Stimulated activated CD4-positive, alpha-beta T cell treated with anti-CD3 and anti-CD28 coated beads, TNF-alpha, amount 100 ng/mL, for 1 hour (primary cell): ENCODE results near the gene MPO.

ENCODE experiments used
- DNase-seq, 3 donors: peaks; one replicate each; pipeline ENCODE4 v3.0.0-alpha.2; 2020; ENCODE audit warnings: low read depth in 3 of 3, low spot score in 1 of 3

MPO gene, protein sequence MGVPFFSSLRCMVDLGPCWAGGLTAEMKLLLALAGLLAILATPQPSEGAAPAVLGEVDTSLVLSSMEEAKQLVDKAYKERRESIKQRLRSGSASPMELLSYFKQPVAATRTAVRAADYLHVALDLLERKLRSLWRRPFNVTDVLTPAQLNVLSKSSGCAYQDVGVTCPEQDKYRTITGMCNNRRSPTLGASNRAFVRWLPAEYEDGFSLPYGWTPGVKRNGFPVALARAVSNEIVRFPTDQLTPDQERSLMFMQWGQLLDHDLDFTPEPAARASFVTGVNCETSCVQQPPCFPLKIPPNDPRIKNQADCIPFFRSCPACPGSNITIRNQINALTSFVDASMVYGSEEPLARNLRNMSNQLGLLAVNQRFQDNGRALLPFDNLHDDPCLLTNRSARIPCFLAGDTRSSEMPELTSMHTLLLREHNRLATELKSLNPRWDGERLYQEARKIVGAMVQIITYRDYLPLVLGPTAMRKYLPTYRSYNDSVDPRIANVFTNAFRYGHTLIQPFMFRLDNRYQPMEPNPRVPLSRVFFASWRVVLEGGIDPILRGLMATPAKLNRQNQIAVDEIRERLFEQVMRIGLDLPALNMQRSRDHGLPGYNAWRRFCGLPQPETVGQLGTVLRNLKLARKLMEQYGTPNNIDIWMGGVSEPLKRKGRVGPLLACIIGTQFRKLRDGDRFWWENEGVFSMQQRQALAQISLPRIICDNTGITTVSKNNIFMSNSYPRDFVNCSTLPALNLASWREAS

DNA sequence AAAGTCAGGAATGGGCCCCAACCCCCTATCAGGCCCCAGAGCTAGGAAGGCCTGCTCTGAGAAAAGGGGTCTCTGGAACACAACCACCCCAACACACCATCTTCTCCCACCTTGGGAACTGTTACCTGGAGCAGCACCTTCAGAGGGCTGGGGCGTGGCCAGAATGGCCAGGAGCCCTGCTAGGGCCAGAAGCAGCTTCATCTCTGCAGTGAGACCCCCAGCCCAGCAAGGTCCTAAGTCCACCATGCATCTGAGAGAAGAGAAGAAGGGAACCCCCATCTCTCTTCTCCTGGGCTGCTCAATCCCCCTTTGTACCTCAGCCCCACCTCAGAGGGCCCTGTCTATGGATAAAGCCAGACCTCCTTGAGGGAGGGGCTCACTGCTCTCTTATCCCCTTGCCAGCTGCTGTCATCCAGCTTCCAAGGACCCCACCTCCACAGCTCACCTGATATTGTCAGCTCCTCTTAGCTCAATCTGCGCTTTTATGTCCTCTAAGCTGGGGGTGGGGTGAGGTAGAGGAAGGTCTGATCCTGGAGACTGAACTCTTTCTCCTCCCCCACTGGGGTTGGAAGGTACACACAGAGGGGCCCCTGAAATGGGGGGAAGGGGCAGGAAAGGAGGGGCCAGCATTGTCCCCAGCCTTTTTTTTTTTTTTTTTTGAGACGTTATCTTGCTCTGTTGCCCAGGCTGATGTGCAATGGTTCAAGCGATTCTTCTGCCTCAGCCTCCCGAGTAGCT lies at the start of gene MPO:
Gene MPO (minus strand): TSS at position 456 of the 738 bp plus-strand sequence. CDS start 177 bp downstream, at position 279.
- no peak for DNase-seq

DNA sequence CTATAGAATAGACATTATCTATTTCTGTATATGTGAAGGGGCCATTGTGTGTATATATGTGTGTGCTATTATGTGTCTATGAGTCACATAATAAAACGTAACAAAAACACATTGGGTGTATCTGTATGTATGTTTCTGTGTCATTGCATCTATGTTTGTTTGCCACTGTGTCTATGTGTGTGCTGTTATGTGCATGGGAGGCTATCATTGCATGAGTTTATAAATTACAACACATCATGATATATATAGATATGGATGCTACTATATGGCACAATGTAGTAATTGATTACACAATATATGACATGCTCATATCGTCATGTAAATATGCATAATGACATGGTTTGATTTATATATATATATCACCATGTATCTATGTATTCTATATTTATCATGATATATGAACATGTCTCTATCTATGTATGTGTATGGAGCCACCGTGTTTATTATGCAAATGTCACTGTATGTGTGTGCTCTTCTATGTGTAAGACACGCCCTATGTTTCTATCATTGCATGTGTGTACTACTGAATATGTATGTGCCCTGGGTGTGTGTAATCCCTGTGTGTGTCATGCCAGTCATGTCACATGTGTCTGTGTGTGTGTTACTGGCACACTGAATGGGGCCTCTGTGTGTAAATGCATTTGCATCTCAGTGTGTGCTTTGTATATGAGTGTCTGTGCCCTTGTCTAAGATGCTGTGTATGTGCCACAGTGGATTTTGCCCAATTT lies 49.2 kb upstream of the MPO start:
- DNase-seq, result peak in 1 of 3 donors; percentile 30

DNA sequence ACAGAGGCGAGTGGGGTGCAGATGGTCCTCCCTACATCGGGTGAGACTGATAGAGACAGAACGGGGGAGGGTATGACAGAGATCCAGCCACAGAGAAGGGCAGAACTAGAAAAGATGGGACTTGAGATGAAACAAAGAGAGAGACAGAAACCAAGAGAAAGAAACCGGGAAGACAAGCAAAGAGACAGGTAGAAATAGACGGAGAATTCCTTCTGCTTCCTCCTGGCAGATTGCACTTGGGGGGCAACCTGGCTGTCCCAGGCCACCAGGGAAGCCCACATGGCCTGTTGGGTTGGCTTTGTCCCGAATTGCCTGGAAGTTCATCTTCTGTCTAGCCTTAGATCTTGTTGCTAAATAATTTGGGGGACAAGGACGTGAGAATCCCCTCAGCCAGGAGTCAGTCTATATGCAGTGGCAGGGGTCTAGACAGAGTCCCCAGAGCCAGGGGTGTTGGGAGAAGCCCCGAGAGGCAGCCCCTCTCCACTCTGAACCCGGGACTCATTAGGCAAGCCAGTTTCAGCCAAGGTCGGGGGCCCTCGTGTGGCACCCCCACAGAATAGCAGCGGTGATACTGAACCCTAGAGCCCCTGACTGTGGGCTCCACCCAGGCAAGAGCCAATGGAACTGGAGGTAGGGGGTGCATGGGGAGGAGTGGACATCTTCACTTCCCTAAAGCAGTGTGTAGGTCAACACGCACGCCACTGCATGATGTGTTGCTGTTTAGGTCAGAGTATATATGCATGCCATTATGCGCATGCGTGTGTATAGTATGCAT lies 48.5 kb upstream of the MPO start:
- peak; percentile 63 to 81 (median 78) for DNase-seq

DNA sequence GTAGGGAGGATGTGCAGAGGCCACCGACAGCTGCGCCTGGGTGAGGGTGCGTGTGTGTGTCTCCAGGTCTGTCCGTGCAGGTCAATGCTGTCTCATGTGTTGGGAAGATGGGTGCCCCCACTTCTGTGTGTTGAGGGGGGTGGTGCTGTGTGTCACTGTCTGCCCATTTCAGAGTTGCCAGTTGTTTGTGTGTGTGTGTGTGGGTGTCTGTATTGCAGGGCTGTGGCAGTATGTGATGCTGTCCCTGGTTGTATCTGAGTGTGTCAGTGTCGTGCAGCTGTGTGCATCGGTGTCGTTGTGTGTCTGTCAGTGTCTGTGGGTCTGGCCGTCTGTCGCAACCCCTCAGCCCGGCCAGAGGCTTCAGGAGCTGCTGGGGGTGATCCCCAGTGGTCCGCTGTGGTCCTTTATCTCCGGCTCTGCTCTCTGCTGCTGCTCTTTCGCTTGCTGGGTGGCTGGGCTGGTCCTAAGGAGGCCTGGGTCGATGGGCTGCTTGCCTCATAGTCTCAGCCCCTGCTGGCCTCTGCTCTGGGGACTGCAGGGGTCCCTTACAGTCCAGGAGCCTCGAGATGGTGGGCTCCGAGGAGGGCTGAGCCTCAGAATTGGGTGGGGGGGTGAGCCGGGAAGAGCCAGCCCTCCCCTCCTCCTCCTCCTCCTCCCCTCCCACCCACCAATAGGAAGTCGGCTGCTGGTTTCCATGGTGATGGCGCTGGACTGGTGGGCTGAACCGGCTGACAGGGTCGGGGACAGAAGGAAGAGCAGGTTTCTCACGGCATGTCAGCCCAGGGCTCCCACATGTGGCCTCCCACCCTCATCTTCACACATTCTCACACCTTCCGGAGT lies 47.7 kb upstream of the MPO start, which contains the start of gene TSPOAP1:
Gene TSPOAP1 (minus strand): TSS at position 601 of the 840 bp plus-strand sequence. CDS start 875 bp downstream, outside the sequence.
- DNase-seq, result peak; percentile 66 to 82 (median 78)

DNA sequence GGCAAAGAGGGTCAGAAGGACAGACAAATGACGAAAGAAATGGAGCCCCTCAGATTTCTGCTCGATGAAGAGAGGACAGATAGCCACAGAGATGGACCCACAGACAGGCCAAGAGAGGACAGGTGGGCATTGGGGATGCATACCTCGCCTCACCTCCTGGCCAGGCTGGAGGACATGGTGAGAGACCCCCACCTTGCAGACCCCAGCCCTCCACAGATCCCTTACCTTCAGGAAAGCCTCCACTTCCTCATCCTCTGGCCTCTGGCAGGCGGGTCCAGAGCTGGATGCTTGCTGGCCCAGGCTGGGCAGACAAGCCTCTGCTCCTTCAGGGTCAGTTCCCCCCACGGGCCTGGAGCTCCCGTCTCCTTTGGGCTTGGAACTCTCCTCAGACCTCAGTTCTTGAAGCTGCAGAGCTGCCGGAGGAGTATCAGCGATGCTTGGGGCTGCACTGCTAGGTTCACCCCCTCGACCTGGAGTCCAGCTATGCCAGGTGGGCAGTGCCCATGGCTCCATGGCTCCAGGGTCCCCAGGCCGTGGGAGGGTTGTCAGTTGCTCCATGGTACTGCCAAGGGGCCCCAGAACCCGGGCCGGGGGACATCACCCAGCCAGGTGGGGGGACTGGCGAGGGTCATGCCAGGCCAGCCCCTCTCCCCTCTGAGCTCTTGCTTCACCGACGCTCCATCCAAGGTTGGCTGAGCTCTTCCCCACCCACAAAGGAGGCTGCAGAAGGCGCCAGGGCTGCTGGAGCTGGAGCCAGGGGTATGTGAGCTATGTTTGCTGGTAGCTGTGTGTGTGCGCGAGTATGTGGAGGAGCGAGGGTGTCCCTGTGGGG lies 46.8 kb upstream of the MPO start:
- peak in 1 of 3 donors; percentile 46 for DNase-seq

DNA sequence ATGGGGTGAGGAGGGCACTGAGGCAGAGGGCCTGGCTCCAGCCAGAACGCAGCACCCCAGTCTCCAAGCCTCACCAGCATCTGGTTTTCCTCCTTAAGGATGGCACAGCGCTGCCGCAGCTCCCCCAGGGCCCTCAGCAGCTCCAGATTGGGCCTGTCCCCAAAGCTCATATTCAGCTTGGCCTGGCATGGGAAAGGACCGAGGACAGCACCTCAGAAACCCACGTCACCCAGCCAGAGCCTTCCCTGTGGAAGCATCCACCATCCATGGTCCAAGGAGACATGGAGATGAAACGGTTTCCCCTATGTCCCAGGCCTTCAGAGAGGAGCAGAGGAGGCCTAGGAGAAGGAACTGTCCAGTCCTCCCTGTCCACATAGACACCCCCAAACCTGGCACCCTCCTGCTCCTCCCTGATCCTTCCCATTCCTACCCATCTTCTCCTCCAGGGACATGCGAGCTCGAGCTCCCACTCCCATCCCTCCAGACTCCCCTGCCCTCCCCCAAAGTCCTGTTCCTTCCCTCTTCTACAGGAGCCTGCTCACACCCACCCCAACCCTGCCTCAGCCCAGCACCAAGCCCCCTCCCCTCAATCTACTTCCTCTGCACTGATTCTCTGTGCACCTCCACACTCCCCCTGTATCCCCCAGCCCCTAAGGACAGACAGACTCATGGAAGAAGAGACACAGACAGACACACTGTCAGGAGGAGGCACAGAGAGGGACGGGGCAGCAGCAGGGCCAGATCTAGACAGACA lies 46.1 kb upstream of the MPO start:
- no peak for DNase-seq

DNA sequence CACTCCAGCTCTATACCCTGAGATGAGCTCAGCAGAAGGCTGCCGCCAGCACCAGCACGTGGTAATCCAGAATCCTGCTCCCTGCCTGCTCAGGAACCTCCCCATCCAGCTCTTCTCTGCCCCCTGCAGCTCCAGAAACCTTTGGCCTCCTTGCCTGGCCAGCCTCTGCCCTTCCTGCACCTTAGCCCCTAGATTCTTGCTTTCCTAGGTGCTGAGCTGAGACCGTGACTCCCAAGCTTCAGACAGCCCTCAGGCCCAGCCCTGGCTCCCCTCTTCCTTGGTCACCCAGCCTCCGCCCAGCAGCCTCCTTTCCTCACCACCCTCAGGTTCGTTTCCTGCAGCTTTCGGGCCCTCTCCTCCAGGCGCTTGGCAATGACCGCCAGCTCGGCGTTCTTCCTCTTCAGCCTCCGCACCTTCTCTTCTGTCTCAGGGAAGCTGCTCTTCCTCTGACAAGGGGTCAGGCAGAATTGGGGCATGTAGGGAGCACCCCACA lies 45.3 kb upstream of the MPO start:
- no peak for DNase-seq

DNA sequence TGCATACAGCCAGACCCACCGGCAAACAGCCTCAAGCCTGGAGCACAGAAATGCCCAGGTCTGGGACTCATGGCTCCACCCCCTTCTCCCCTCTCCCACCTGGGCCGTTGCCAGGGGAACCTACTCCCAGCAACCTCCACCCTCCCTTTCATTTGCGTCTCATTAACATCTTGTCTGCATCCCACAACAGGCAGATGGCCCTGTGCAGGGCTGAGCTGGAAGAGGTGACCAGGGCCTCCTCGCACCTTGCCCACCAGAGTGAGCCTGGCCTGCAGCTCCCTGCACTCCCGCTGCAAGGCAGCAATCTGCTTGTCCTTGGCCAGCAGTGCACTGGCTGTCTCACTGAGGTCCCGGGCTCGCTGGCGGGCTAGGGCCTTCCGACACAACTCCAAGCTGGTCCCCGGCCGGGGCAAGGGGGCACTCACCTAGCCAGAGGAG lies 44.6 kb upstream of the MPO start:
- DNase-seq, result no peak

DNA sequence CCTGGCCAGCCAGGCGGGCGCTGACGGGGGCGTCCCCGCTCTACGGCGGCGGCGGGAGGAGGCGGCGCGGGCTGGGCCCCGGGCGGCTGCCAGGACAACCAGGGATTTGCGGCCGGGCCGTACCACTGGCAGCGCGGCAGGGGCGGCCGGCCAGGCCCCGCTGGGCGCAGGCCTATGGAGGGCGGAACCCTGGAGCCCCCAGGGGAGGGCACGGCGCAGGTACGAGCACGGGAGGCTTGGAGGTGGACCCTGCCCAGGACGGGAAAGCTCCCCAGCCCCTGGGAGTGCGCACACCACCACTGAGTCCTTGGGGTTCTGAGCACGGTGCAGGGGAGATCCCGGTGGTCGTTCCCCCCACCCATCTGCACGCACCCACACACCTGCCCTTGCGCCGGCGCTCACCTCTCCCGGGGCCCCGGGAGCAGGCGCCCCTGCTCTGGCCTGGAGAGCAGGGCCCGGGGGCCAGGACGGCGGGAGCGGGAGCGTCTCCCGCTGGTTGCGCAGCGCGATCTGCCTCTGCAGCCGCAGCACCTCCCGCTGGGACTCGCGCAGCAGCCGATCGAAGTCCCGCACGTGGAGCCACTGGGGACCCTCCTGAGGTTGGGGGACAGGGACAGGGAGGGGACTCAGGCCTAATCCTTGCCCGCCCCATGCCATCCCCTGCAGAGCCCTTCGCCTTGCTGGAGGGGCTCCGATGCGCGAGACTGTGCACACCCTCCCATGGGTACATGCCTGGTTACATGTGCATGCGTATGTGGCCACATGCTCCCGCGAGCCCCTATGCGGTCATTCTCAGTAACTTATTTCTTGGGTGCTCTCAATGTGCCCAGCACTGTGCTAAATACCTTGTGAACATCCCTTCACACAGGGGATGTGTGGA lies 43.9 kb upstream of the MPO start:
- DNase-seq, result no peak

DNA sequence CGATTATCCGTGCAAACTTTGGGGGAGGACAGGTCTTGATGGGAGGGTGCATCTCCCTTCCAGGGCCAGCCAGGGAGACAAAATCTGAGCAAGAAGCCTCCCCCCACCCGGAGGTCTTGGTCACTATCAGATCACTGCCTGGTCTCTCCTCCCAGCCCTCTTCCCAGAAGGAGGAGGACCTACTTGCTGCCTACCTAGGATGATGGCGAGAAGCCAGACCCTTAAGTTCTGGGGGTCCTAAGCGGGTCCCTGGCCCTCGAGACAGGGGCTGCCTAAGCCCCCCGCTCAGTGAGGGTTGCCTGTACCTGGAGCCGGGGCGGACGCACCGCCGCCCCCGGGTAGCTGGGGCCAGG lies 43.3 kb upstream of the MPO start:
- DNase-seq, result no peak

DNA sequence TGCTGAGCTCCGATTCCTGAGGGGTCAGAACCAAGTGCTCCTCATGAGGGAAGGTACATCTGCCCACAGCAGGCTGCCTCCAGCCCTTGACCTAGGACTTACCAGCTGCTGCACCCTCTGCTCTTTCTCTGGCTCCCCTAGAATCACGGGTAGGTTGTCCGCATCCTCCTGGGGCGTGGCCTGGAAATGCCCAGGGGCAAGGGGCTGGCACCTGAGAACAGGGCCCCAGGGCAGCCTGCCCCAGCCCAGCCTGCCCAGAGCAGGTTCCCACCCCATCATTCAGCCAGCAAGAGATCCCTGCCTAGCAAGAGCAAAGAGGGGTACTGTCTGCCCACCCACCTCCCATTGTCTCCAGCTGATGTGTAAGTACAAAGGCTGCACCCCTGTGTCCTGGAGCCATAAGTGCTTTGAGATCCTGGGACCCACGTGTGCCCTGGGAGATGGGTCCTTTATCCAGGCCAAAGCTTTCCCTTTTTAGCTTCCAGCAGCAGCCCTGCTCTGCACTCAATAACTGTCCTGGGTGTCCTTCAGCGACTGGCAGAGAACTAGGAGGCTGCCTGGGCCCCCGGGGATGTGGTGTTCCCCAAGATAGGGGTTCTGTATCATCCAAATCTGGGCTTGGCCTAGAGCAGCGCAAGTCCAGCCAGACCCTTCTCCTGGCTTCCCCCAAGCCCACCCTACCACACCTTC lies 42.8 kb upstream of the MPO start:
- DNase-seq, result no peak

DNA sequence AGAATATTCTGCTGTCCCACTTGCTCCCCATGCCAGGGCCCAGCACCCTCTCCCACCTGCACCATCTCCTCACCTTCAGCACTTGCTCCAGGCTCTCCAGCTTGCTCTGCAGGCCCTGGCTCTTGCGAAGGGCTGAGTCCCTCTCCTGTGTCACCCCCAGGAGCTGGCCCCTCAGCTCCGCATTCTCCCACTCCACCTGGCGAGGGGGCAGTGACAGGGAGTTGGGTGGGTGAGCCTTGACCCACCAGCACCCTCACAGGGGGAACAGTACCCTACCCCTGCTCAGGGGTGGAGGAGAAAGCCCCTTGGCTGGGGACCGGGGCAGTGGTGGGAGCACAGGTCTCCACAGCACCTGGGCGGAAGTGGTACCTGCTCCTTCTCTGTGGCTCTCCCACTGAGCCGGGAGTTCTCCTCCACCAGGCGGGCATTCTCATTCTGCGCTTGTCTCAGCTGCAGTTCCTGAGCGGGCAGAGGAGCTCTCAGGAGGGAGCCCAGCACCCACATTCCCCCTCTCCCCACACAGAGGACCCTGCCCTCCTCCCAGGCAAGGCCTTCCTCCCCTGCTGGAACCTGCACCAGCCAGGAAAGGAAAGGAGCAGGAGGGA lies 41.9 kb upstream of the MPO start:
- no peak for DNase-seq

DNA sequence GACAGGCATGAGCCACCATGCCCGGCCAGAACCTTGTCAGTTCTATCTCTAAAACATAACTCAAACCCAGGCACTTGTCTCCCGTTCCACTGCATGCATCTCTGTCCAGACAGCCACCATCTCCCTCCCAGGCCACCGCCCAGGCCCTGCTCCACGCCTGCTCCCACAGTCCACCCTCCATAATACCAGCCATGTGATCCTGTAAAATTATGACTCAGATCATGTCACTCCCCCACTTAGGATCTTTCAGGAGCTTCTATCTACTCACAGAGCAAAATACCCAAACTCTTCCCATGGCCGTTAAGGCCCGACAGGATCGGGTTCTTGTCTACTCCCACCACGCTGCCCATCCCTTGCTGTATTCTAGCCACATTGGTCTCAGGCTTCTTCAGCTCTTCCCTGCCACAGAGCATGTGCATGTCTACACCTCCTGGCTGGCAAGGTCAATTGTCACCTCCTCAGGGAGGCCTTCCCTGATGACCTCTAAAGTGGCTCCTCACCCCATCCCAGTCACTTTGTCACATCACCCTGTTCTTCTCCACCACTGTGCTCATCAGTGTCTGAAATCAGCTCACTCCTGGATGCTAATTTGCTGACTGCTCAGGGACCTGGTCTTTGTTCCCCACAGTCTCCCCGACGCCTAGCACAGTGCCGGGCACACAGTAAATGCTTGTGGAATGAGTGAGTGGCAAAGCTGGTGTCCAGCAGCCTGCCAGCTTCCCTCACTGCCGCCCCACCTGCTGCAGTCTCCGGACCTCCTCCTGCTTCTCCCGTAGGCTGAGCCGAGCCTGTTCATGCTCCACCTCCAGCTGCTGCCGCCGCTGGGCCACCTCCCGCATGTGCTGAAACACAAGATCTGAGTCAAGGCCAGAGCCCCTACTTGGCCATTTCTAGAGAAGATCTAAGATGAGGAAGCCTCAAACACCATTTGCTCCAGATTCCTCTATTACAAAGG lies 41.1 kb upstream of the MPO start:
- DNase-seq, result no peak

DNA sequence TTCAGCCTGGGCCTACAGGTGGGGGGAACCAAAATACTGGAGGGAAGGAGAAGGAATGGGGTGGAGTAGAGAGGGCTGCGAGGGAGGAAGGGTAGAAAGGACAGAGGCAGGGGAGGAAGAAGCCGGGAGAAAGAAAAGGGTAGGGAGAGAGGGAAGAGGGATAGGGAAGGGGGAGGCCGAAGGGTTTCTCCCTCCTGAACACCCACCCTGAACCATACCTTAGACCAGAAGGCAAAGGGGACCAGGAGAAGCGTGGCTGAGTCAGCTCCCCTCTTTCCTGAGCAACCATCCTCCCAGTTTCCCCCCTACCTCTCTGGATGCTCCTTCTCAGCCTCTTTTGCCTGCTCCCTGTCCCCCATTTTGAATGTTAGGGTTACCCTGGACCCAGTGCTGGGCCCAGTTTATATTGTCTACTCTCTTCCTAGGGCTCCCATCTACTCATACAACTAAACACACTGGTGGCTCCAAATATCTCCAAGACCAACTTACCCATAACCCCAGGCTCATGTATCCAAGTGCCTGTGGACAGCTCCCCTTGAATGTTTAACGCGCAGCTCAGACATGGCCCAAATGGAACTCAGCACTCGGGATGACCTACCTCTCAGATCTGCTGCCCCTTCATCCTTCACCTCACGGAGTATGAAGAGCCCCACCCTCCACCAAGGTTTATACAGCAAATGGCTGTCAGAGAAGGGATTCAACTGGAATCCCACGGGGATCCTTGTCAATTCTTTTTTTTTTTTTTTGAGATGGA lies 40.0 kb upstream of the MPO start:
- no peak for DNase-seq
